Fibroblast of peridontal ligament (primary cell): ENCODE results near the gene PPM1F.
A peak's percentile ranks its signal among the peaks of the same experiment; 100 is the strongest.

Experiments
- DNase-seq: peaks from one replicate; pipeline ENCODE4 v3.0.0-alpha.2; 2010; ENCODE audit errors: extremely low read depth

Gene PPM1F

GRCh38 chr22:21952586-21953571, at the start of gene PPM1F:
TSS of gene PPM1F (minus strand) at chr22:21952848. CDS start at chr22:21946048, 6,800 bp downstream.
- peak; percentile 52 for DNase-seq

GRCh38 chr22:22001664-22002525, 49.2 kb upstream of the PPM1F start:
- DNase-seq: no peak

DNA sequence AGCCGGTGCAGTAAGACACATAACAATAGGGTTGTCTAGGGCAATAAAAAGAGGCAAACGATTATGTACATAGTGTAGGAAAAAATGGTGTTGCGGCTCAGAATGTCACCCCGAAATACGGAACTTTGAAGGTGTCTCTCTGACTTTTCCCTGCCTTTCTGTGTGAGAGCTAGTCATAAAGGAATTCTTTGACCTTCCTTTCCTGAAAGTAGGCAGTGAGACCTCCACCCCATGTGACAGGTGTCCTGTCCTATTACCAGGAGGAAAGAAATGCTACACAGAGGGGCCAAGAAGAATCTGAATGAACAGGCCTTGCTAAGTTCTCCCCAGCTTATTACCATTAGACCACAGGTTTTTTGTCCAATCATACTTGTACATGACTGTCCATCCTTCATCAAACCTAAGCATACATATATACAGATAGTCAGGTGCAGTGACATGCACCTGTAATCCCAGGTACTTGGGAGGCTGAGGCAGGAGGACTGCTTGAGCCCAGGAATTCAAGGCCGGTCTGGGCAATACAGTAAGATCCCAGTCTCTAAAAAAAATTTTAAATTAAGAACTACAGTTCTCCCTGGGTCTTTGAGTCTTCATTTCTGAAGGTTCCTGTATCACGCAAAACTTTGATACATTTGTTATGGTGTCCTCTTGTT, 46.1 kb upstream of the PPM1F start:
- no peak for DNase-seq

DNA sequence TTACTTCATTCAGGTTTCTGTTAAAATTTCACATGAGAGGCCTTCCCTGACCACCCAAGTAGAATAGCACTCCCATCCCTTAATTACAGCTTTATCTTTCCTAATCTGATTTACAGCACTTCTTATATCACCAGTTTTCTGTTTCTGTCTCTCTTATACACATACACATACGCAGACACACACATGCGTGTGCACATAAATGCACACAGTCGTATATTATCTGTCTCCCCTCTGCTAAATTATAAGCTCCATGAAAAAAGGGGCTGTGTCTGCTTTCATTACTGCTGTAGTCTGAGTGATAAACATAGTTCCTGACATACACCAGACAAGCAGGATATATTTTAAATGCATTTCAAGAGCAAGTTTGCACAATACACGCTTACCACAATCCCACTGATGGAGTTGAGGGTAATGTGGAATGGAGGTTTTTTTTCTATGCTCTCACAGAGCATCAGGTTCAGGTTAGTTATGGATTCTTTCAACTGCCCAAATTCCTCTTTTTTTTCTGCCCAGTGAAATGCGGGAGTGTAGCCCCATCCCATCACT, 43.6 kb upstream of the PPM1F start:
- no peak for DNase-seq

DNA sequence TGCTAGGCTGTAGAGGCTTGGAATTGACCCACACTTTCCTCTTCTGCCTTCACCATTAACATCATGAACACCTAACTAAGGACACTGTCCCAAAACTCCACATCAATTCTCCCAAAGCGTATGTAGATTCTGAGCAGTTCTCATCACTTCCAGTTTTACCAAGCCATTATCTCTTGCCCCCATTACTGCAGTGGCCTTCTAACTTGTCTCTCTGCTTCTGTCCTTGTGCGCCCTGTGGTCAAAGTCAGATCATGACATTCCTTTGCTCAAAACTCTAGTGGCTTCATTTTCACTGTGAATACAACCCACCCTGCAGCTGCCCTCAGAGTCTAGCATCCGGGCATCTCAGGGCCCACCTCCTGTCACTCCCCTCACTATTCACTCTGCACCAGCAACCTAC, 43.0 kb upstream of the PPM1F start:
- DNase-seq: no peak

- no peak for DNase-seq
These were observed 42.3 kb upstream of the PPM1F start for GRCh38 chr22:21994881-21995444.

DNA sequence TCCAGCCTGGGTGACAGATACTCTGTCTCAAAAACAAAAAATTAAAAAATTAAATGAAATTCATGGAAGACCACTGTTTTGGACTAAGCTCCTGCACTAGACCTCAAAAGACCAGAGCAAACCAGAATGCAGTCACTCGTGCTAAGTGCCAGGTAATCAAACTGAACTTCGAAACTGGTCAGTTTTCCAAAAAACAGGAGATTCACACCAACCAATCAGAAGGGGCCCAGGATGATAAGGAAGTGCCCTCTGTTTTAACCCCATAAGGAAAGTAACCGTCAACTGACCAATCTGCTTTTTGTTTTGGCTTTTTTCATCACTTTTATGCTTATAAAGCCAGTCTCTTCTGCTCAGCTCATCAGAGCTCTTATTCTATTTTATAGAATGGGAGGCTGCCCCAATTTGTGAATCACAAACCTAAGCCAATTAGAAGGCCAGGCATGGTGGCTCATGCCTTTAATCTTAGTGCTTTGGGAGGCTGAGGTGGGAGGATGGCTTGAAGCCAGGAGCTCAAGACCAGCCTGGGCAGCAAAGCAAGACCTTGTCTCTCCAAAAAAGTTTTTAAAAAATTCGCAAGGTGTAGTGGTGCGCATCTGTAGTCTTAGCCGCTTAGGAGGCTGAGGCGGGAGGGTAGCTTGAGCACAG, 40.1 kb upstream of the PPM1F start:
- DNase-seq: no peak

DNA sequence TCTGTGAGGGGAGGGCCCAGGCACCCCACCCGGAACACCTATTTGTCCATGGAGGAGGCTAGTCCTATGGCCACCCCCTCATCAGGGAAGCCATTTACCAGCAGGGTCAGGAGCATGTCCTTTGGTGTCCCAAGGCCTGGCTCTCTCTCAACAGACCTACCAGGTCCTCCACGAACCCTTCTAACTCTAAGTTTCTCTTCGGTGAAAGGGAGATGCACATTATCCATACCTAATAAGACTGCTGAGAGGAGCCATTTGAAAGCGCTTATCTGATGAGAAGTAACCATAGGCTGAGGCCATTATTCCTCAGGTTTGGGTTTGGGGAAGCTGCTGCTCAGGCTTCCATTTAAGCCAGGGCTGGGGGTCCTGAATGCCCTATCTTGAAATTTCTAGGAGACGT, 39.1 kb upstream of the PPM1F start:
- no peak for DNase-seq

DNA sequence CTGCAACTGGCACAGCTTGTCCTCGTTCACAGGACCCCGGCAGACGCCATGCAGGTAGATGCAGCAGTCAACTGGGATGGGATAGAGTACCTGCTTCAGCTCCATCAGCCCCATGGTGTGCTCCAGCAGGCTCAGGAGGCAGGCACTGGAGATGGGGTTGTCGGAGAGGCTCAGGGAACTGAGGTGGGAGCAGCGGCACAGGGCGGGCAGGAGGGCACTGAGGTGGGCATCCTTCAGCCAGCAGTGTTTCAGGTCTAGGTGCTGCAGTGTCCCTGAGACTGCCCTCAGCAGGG, 38.6 kb upstream of the PPM1F start:
- no peak for DNase-seq

GRCh38 chr22:21990445-21991303, 38.0 kb upstream of the PPM1F start:
- no peak for DNase-seq

- DNase-seq: no peak
These were observed 36.4 kb upstream of the PPM1F start for GRCh38 chr22:21989049-21989448.

DNA sequence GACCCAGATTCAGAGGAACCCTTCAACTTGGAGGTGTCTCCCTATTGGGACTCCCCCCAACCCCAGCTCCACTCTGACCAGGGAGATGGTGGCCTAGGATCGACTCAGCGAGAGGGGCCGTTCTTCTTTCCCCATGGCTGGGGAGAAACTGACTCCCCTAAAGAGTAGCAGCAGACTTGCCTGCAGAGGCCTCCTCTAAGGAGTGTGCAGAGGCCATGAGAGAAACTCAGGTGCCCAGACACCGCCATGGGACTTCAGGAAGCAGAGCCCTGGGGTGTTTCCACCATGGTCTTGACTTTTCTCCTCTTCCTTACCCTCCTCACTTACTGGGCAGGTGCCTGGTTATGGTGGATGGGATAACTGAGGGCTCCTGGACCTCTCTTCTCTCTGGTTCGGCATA, 32.6 kb upstream of the PPM1F start:
- no peak for DNase-seq

DNA sequence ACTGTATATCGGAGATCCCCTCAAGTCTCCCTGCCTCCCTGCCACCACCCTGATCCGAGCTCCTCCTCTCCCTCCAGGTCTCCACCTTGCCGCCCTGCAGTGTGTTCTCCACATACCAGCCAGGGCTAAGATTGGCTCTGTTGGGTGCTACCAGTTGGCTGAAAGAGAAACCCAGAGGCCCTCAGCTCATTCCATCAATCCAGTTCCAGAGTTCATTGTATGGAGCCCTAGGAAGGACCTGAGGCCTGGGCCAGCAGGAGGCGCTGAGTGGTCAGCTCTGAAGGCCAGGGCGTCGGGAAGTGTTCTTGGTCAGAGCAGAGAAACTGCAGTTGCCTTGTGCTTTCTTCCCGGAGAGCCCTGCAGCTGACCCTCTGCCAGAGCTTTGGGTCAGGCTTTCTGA, 32.1 kb upstream of the PPM1F start:
- DNase-seq: peak; percentile 18

GRCh38 chr22:21982338-21982965, 29.8 kb upstream of the PPM1F start, which contains the start of gene TOP3B:
TSS of gene TOP3B (minus strand) at chr22:21982787. CDS start at chr22:21975709, 7,078 bp downstream.
- DNase-seq: peak; percentile 70

GRCh38 chr22:21981874-21982273, 29.2 kb upstream of the PPM1F start:
- no peak for DNase-seq

GRCh38 chr22:21980547-21980946, 27.9 kb upstream of the PPM1F start:
- DNase-seq: no peak

DNA sequence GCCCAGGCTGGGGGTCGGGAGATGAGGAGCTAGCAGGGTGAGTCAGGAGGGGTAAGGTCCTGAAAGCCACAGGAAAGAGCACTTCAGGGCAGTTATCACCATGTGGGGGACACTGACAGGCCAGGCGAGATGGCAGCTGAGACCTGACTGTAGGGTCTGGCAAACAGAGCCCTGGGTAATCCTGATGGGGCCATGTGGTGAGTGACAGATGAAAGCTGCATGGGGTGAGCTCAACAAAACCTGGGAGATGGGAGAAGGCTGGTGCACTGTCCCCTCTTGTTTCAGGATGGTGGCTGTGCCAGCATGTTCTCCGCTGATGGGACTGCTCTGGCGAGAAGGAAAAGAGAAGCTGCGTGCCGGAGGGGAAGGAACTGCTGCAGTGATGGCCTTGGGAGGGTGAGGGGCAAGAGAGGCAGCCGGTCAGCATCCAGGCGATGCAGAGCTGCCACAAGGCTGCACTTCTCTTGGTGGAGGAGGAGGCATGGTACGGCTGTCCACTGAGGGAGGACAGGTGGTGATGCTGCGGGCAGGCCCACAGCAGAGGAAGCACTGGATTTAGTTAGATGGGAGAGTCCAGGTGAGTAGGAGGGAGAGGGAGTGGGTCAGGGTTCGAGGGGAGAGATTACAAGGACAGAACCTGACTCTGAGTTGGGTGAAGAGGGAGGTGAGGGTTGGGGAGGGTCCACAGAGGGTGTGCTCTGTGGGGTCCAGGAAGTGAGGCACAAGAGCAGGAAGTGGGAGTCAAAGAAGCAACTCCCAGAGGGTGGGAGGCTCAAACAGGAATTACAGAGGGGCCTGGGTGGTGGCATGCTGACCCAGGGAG, 26.1 kb upstream of the PPM1F start:
- no peak for DNase-seq

DNA sequence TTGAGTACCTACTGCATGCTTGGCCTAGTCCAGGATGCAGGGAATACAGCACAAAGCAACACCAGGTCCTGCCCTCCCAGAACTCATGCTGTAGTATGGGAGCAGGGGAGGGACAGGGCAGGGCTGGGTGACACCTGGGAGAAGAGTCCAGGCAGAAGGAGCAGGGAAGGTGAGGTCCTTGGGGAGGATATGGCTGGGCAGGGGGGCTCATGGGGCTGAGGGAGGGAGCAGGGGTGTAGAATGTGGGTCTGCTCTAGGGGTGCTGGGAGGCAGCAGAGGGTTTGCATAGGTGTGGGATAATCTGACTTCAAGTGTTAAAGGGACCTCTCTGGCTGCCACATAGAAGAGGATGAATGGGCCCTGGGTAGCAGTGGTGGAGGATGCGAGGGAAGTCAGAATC, 25.2 kb upstream of the PPM1F start:
- DNase-seq: no peak

DNA sequence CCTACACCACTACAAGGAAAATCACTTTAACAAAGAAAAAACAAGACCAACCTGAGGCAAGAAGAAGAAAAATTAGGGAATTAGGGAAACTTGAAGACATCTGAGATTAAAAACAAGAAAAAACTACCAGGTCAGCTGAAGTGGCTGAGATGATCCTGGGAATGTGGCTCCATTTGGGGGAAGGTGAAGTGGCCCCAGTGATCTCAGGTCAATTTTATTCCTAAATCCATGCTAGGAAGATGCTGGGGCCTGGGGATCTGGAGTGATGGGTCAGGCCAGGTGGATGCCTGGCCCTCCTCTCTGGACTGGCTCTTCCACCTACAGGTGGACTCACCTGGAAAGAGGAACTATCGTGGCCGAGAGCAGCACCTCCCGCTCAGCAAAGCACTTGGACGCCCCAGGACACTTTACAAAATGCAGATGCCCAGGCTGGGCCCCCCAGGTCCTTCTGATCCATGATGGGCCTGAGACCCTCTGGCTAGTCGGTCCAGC, 23.3 kb upstream of the PPM1F start:
- no peak for DNase-seq
